HCT116 (cell line): ENCODE results near the gene PHF5A.

Experiments
- CEBPB ChIP-seq: IDR thresholded peaks from 2 replicates; pipeline ENCODE4 v1.6.1; 2012; ENCODE audit warnings: low read depth
- EZH2 ChIP-seq: fragments of 200-600 bp; sonication (generic); IDR thresholded peaks from 2 replicates; pipeline ENCODE4 v1.6.1; 2017; ENCODE audit warnings: antibody characterized with exemption, mixed run types
- EZH2phosphoT487 ChIP-seq: fragments of 200-600 bp; IDR thresholded peaks from 2 replicates; pipeline ENCODE4 v1.6.1; 2018; ENCODE audit warnings: antibody characterized with exemption, borderline replicate concordance
- POLR2A ChIP-seq: IDR thresholded peaks from 2 replicates; pipeline ENCODE4 v1.7.0; 2011; ENCODE audit warnings: borderline replicate concordance; ENCODE audit not compliant: insufficient read depth, insufficient read length; ENCODE audit errors: extremely low read depth
- POLR2AphosphoS5 ChIP-seq: IDR thresholded peaks from 2 replicates; pipeline ENCODE4 v1.6.1; 2011; ENCODE audit warnings: mild to moderate bottlenecking, low read depth, low read length, moderate library complexity
- RAD21 ChIP-seq: IDR thresholded peaks from 2 replicates; pipeline ENCODE4 v1.6.1; 2012; ENCODE audit warnings: low read depth, mild to moderate bottlenecking
- SIN3A ChIP-seq: IDR thresholded peaks from 2 replicates; pipeline ENCODE4 v1.6.1; 2012; ENCODE audit warnings: low read depth
- YY1 ChIP-seq: IDR thresholded peaks from 2 replicates; pipeline ENCODE4 v1.6.1; 2011; ENCODE audit warnings: low read length, low read depth, moderate library complexity, mild to moderate bottlenecking; ENCODE audit not compliant: insufficient replicate concordance; ENCODE audit errors: extremely low read depth
- ZNF274 ChIP-seq: fragments of 200-500 bp; sonication (Bioruptor generic); IDR thresholded peaks from 2 replicates; pipeline ENCODE4 v1.6.1; 2014; ENCODE audit warnings: mild to moderate bottlenecking, low read depth, low read length, inconsistent platforms
- TF ChIP-seq, protein P1 (sequence below): IDR thresholded peaks from 2 replicates; pipeline ENCODE4 v1.6.1; 2012
- TF ChIP-seq, protein P2 (sequence below), 3 experiments: fragments of 200-600 bp in 1 of 3; sonication (generic) in 1 of 3; IDR thresholded peaks in 2 of 3; conservative IDR thresholded peaks in 1 of 3; 2 replicates each; pipeline ENCODE4 v1.5.1; 2012 to 2017; ENCODE audit warnings: low read depth in 2 of 3, low read length in 2 of 3, antibody characterized with exemption in 1 of 3, borderline replicate concordance in 1 of 3, control low read depth in 1 of 3, mild to moderate bottlenecking in 1 of 3, mixed read lengths in 1 of 3, mixed run types in 1 of 3, moderate library complexity in 1 of 3; ENCODE audit not compliant: insufficient read depth in 1 of 3

DNA sequence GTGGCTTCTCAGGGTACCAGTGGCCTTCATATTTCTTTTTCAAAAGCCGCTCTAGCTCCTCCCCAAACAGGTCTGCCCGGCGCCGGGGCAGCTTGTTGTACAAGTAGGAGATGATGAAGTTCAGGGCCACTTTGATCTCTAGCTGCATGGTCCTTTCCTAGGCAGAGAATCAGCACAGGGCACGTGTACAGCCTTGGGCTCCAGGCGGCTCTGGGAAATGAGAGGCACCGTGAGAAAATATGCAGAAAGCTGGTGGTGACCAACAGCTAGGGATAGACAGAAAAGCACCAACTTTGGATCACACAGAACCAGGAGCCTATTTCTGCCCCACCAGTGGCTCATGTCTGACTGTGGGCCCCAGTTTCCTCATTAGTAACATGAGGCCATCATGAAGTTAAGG, 31.3 kb downstream of the PHF5A start:
- no peak for TF ChIP-seq POLR2A
- TF ChIP-seq ZNF274, result no peak
- TF ChIP-seq EZH2, result no peak
- no peak for TF ChIP-seq SIN3A
- TF ChIP-seq, protein P1, sequence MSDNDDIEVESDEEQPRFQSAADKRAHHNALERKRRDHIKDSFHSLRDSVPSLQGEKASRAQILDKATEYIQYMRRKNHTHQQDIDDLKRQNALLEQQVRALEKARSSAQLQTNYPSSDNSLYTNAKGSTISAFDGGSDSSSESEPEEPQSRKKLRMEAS, result no peak
- no peak for TF ChIP-seq RAD21
- TF ChIP-seq, protein P2, sequence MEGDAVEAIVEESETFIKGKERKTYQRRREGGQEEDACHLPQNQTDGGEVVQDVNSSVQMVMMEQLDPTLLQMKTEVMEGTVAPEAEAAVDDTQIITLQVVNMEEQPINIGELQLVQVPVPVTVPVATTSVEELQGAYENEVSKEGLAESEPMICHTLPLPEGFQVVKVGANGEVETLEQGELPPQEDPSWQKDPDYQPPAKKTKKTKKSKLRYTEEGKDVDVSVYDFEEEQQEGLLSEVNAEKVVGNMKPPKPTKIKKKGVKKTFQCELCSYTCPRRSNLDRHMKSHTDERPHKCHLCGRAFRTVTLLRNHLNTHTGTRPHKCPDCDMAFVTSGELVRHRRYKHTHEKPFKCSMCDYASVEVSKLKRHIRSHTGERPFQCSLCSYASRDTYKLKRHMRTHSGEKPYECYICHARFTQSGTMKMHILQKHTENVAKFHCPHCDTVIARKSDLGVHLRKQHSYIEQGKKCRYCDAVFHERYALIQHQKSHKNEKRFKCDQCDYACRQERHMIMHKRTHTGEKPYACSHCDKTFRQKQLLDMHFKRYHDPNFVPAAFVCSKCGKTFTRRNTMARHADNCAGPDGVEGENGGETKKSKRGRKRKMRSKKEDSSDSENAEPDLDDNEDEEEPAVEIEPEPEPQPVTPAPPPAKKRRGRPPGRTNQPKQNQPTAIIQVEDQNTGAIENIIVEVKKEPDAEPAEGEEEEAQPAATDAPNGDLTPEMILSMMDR (IDR thresholded peaks at IDR 0.05 in 2 of 3, conservative IDR thresholded peaks at IDR 0.05 in 1 of 3; ENCODE audit: borderline replicate concordance in 1 of 3, insufficient read depth in 1 of 3, low read depth in 2 of 3, low read length in 2 of 3), result no peak
- TF ChIP-seq YY1, result no peak
- no peak for TF ChIP-seq EZH2phosphoT487
- no peak for TF ChIP-seq POLR2AphosphoS5
- no peak for TF ChIP-seq CEBPB
